A549 treated with AZD2906 at 1 μM for 4 hours (cell line): ENCODE results near the gene MARCHF11. TPM values are rescaled to one million over a fixed set of nuclear protein-coding genes. Genes with fewer than 3 reads are reported as not detected.

Experiments used
- total RNA-seq: library from RNA; stranded (reverse); fragments of 200-300 nt; extraction: Qiagen RNA extraction; gene quantifications from 5 replicates; pipeline ENCODE4 v1.2.3, GENCODE V29; 2022

Gene MARCHF11, protein sequence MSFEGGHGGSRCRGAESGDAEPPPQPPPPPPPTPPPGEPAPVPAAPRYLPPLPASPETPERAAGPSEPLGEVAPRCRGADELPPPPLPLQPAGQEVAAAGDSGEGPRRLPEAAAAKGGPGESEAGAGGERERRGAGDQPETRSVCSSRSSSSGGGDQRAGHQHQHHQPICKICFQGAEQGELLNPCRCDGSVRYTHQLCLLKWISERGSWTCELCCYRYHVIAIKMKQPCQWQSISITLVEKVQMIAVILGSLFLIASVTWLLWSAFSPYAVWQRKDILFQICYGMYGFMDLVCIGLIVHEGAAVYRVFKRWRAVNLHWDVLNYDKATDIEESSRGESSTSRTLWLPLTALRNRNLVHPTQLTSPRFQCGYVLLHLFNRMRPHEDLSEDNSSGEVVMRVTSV
- total RNA-seq = not detected in 5 replicates

DNA sequence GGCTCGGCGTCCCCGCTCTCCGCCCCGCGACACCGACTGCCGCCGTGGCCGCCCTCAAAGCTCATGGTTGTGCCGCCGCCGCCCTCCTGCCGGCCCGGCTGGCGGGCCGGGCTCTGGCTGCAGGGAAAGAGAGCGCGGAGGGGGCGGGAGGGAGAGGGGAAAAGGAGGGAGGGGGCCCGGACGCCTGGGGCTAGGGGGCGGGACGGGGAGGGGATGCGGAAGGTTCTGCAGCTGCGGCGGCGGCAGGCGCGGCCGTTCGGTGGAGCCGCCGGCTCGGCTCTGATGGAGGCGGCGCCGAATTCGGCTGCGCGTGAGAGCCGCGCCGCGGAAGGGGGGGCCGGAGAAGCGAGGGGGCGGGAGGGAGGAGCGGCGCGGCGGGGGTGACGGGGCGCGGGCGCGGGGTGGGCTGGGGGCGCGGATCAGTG lies at the start of gene MARCHF11:
Gene MARCHF11, minus strand, starts transcription at position 281 of the 425 bp plus-strand sequence. Its CDS starts 216 bp downstream, at position 65.

